ENCODE measurements around the gene EXOC4. TPM values are rescaled to one million over a fixed set of nuclear protein-coding genes. Genes with fewer than 3 reads are reported as not detected.

EXOC4 gene
- total RNA-seq, 4 donors from 2014 or later = 59.2 to 88.7 (median 71.6) TPM

- TF ChIP-seq CTCF (IDR thresholded peaks at IDR 0.05) = no peak
These were observed 290.8 kb downstream of the EXOC4 start for GRCh38 chr7:133543657-133544056.

GRCh38 chr7:133545618-133546017, 292.7 kb downstream of the EXOC4 start:
- DNase-seq (ENCODE audit: low spot score) = no peak
- ATAC-seq (ENCODE audit: low FRiP score) = no peak

More at GRCh38 chr7:133543657-133544056, 290.8 kb downstream of the EXOC4 start:
- DNase-seq (ENCODE audit: low spot score) (no peak), ATAC-seq (ENCODE audit: low FRiP score) (no peak)

GRCh38 chr7:133547981-133548380, 295.1 kb downstream of the EXOC4 start:
- no peak for ATAC-seq (ENCODE audit: low FRiP score)
- DNase-seq (ENCODE audit: low spot score) = no peak
- no peak for TF ChIP-seq CTCF (IDR thresholded peaks at IDR 0.05)

More at GRCh38 chr7:133545618-133546017, 292.7 kb downstream of the EXOC4 start:
- TF ChIP-seq CTCF (IDR thresholded peaks at IDR 0.05) = no peak

- ATAC-seq (ENCODE audit: low FRiP score) = no peak
- no peak for TF ChIP-seq CTCF (IDR thresholded peaks at IDR 0.05)
These were observed 296.8 kb downstream of the EXOC4 start for GRCh38 chr7:133549633-133550032.

GRCh38 chr7:133550145-133550544, 297.3 kb downstream of the EXOC4 start:
- ATAC-seq (ENCODE audit: low FRiP score) = no peak
- TF ChIP-seq CTCF (IDR thresholded peaks at IDR 0.05) = no peak
- DNase-seq (ENCODE audit: low spot score) = no peak

More at GRCh38 chr7:133549633-133550032, 296.8 kb downstream of the EXOC4 start:
- no peak for DNase-seq (ENCODE audit: low spot score)

- DNase-seq (ENCODE audit: low spot score) = no peak
- no peak for TF ChIP-seq CTCF (IDR thresholded peaks at IDR 0.05)
- no peak for ATAC-seq (ENCODE audit: low FRiP score)
These were observed 297.9 kb downstream of the EXOC4 start for GRCh38 chr7:133550811-133551210.

GRCh38 chr7:133551466-133551865, 298.6 kb downstream of the EXOC4 start:
- DNase-seq (ENCODE audit: low spot score) = no peak
- ATAC-seq (ENCODE audit: low FRiP score) = no peak
- no peak for TF ChIP-seq CTCF (IDR thresholded peaks at IDR 0.05)

Measured in omental fat pad (tissue), 4 donors.